Right lobe of liver (tissue), 6 donors: ENCODE measurements around the gene SMARCB1. TPM values are rescaled to one million over a fixed set of nuclear protein-coding genes. Genes with fewer than 3 reads are reported as not detected.

Source experiments
- ATAC-seq, 4 donors: fragments of 200-7000 bp; cut with Tn5 transposase; one replicate each; pipeline ENCODE4 v1.9.1; 2020; ENCODE audit warnings: mild to moderate bottlenecking in 4 of 4, moderate library complexity in 4 of 4
- DNase-seq, 3 donors: peaks; one replicate each; pipeline ENCODE4 v3.0.0-alpha.2; 2020
- H3K27ac ChIP-seq, 3 donors: fragments of 200-600 bp; one replicate each; pipeline ENCODE4 v1.8.0; 2022
- H3K27me3 ChIP-seq, 2 donors: fragments of 200-600 bp; one replicate each; pipeline ENCODE4 v1.8.0; 2022
- H3K36me3 ChIP-seq, 4 donors: fragments of 200-600 bp; sonication (generic) in 1 of 4; one replicate each; pipeline versions ENCODE4 v1.5.1 to v1.8.0; 2017 to 2022; ENCODE audit warnings: control low read depth in 1 of 4
- H3K4me1 ChIP-seq, 4 donors: fragments of 200-600 bp; sonication (generic) in 1 of 4; one replicate each; pipeline versions ENCODE4 v1.5.1 to v1.8.0; 2017 to 2022; ENCODE audit warnings: control low read depth in 1 of 4
- H3K4me3 ChIP-seq, 3 donors: fragments of 200-600 bp; one replicate each; pipeline ENCODE4 v1.8.0; 2022
- H3K9me3 ChIP-seq, 4 donors: fragments of 200-600 bp; sonication (generic) in 1 of 4; one replicate each; pipeline versions ENCODE4 v1.5.1 to v1.8.0; 2017 to 2022; ENCODE audit warnings: control low read depth in 1 of 4
- POLR2A ChIP-seq: fragments of 450-650 bp; IDR thresholded peaks from one replicate; pipeline ENCODE4 v1.6.1; 2017; ENCODE audit warnings: antibody characterized with exemption, mild to moderate bottlenecking
- WGBS: methylation state at CpG from one replicate; pipeline ENCODE4 v1.1.6; 2018; ENCODE audit warnings: low coverage, low lambda C conversion rate; ENCODE audit not compliant: insufficient coverage; ENCODE audit errors: missing lambda C conversion rate; 5-methylcytosine and 5-hydroxymethylcytosine counted together
- intact Hi-C, 2 donors: fragments of 100-400 bp; cut with DNase I; formaldehyde crosslinking; loops; one replicate each; pipeline versions ENCODE4 v1.11.2 to v1.14.1; 2022
- total RNA-seq, 6 experiments: library from RNA; depleted of rRNA in 2 of 6; stranded (reverse); fragments of >200 nt in 2 of 6; fragmentation: NEBNext Ultra II Directional in 3 of 6; extraction: Animal tissue kit (Norgen Biotek cat#: 25700) in 3 of 6; gene quantifications; one replicate each; pipeline versions ENCODE4 v1.1.0 to v1.2.4, GENCODE V29; 2016 to 2023
- TF ChIP-seq, protein P1 (sequence below), 4 donors: fragments of 200-600 bp in 3 of 4; fragments of 450-650 bp in 1 of 4; IDR thresholded peaks; one replicate each; pipeline versions ENCODE4 v1.5.1 to v1.8.0; 2016 to 2022; ENCODE audit warnings: antibody characterized with exemption in 4 of 4, mild to moderate bottlenecking in 2 of 4
- donor health status: DM: no; HTN: yes; CAD: no.
- donor health status: DM: no; HTN: no; CAD: no.
- donor health status: DM: no; HTN: no; CAD: no.
- donor health status: DM: no; HTN: yes; CAD: no.
- donor health status: DM: no; HTN: yes; CAD: no.

SMARCB1 gene
- total RNA-seq, 6 experiments from 2014 or later: 19.9 to 70.2 (median 25.3) TPM

GRCh38 chr22:23756891-23757290, 29.9 kb upstream of the SMARCB1 start:
- no peak overlapping the region for H3K4me3 ChIP-seq
- no peaks in the 10 kb centered on the region for H3K36me3 ChIP-seq
- intact Hi-C loops: no loop called here
- H3K9me3 ChIP-seq: no peaks in the 10 kb centered on the region
- WGBS: 34% methylated on average over 3 of the region's 4 CpGs
- H3K27ac ChIP-seq: no peak overlapping the region
- ATAC-seq (no peak), DNase-seq (no peak)
- no peaks in the 10 kb centered on the region for H3K4me1 ChIP-seq
- TF ChIP-seq, protein P1, sequence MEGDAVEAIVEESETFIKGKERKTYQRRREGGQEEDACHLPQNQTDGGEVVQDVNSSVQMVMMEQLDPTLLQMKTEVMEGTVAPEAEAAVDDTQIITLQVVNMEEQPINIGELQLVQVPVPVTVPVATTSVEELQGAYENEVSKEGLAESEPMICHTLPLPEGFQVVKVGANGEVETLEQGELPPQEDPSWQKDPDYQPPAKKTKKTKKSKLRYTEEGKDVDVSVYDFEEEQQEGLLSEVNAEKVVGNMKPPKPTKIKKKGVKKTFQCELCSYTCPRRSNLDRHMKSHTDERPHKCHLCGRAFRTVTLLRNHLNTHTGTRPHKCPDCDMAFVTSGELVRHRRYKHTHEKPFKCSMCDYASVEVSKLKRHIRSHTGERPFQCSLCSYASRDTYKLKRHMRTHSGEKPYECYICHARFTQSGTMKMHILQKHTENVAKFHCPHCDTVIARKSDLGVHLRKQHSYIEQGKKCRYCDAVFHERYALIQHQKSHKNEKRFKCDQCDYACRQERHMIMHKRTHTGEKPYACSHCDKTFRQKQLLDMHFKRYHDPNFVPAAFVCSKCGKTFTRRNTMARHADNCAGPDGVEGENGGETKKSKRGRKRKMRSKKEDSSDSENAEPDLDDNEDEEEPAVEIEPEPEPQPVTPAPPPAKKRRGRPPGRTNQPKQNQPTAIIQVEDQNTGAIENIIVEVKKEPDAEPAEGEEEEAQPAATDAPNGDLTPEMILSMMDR (IDR thresholded peaks at IDR 0.05): no peak
- TF ChIP-seq POLR2A: no peak
- no peaks in the 10 kb centered on the region for H3K27me3 ChIP-seq

DNA sequence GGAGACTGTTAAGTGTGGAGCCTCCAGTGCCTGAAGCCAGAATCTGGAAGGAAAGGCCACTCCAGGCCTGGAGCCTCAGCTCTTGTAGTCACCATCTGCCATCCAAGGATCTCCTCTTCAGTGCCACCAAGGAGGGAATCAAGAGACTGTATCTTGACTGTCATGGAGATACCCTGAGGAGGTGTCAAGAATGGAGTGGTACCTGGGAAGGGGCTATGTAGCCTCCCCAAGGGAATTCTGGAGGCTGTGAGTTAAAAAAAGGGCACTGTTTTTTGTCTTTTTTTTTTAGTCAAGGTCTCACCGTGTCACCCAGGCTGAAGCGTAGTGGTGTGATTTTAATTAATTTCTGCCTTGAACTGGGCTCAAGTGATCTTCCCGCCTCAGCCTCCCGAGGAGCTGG, 27.2 kb upstream of the SMARCB1 start:
- DNase-seq: no peak
- Histone ChIP-seq H3K9me3 (no peaks in the 10 kb centered on the region), H3K4me3 (no peak overlapping the region), H3K36me3 (peaks cover 0 to 11% (median 5%) of the 10 kb centered on the region in 4 donors), H3K27ac (no peak overlapping the region), H3K4me1 (peaks cover 0 to 11% (median 1%) of the 10 kb centered on the region in 4 donors), H3K27me3 (no peaks in the 10 kb centered on the region)
- TF ChIP-seq, protein P1 (IDR thresholded peaks at IDR 0.05): no peak
- TF ChIP-seq POLR2A: no peak
- no peak for ATAC-seq
- intact Hi-C loops: no loop called here
- 98% methylated on average over 4 of the region's 4 CpGs for WGBS

- TF ChIP-seq, protein P1 (IDR thresholded peaks at IDR 0.05): no peak
- TF ChIP-seq POLR2A: no peak
- ATAC-seq: no peak
- Histone ChIP-seq H3K4me3 (no peak overlapping the region), H3K9me3 (no peaks in the 10 kb centered on the region), H3K27ac (no peak overlapping the region), H3K36me3 (peaks cover 0 to 11% (median 5%) of the 10 kb centered on the region in 4 donors), H3K4me1 (peaks cover 0 to 16% (median 4%) of the 10 kb centered on the region in 4 donors), H3K27me3 (no peaks in the 10 kb centered on the region)
- 74% methylated on average over 5 of the region's 6 CpGs for WGBS
- no peak for DNase-seq
- intact Hi-C loops: no loop called here
Observed at GRCh38 chr22:23760056-23760455, 26.7 kb upstream of the SMARCB1 start.

- Histone ChIP-seq H3K27ac (no peak within 1 kb of the TSS), H3K4me1 (peaks cover 0 to 27% (median 8%) of the 10 kb centered on the region in 4 donors), H3K4me3 (no peak within 1 kb of the TSS), H3K9me3 (no peaks in the 10 kb centered on the region), H3K36me3 (peaks cover 0 to 11% (median 7%) of the 10 kb centered on the region in 4 donors), H3K27me3 (no peaks in the 10 kb centered on the region)
- ATAC-seq: no peak
- DNase-seq: no peak
- WGBS: 76% methylated on average over 12 of the region's 23 CpGs
- intact Hi-C loops: no loop called here
- TF ChIP-seq POLR2A: no peak
- TF ChIP-seq, protein P1 (IDR thresholded peaks at IDR 0.05): no peak
Observed at GRCh38 chr22:23762842-23763578, 23.8 kb upstream of the SMARCB1 start, which contains the start of gene C22orf15. Gene C22orf15 (plus strand): TSS chr22:23762990. CDS start chr22:23763307, 317 bp downstream.
